CD4-positive, alpha-beta T cell (primary cell): Measurements from ENCODE around the gene LPO. TPM values are rescaled to one million over a fixed set of nuclear protein-coding genes. Genes with fewer than 3 reads are reported as not detected.

Experiments
- ATAC-seq: fragments of 200-7000 bp; cut with Tn5 transposase; one replicate; pipeline ENCODE4 v1.10.0; 2022; ENCODE audit warnings: mild to moderate bottlenecking; ENCODE audit not compliant: poor library complexity
- CTCF ChIA-PET: fragments of 350-600 bp; sonication (Branson Sonifier 250); formaldehyde crosslinking; loops from one replicate; lab custom pipeline; 2021; ENCODE audit warnings: antibody characterized with exemption, inconsistent platforms; lab: Charles Lee
- POLR2A ChIA-PET: fragments of 350-600 bp; sonication (Branson Sonifier 250); formaldehyde crosslinking; loops from one replicate; lab custom pipeline; 2021; ENCODE audit warnings: antibody characterized with exemption, inconsistent platforms; lab: Charles Lee
- DNase-seq, 14 experiments: peaks; one replicate each; pipeline ENCODE4 v3.0.0-alpha.2; 2013 to 2020; ENCODE audit warnings: mixed read lengths in 2 of 14
- H3K27ac ChIP-seq, 2 donors: one replicate each; pipeline versions ENCODE4 v1.5.1 to v1.7.0; 2013; ENCODE audit warnings: low read length in 2 of 2, low read depth in 1 of 2, mild to moderate bottlenecking in 1 of 2
- H3K27me3 ChIP-seq, 2 experiments: 1 replicate in 1 of 2; 2 replicates in 1 of 2; pipeline versions ENCODE4 v1.6.1 to v1.7.0; 2013; ENCODE audit warnings: low read length in 2 of 2, control low read depth in 1 of 2, mild to moderate bottlenecking in 1 of 2, moderate library complexity in 1 of 2; ENCODE audit not compliant: insufficient read depth in 2 of 2, control insufficient read depth in 1 of 2
- H3K36me3 ChIP-seq: one replicate; pipeline ENCODE4 v1.6.1; 2013; ENCODE audit warnings: low read length, control low read depth; ENCODE audit not compliant: insufficient read depth
- H3K4me1 ChIP-seq: one replicate; pipeline ENCODE4 v1.6.1; 2013; ENCODE audit warnings: low read length, control low read depth; ENCODE audit not compliant: insufficient read depth
- H3K4me3 ChIP-seq: one replicate; pipeline ENCODE4 v1.5.1; 2013; ENCODE audit warnings: mild to moderate bottlenecking, low read length, moderate library complexity
- H3K9me3 ChIP-seq, 2 experiments: 1 replicate in 1 of 2; 2 replicates in 1 of 2; pipeline versions ENCODE4 v1.6.1 to v1.7.0; 2013; ENCODE audit warnings: low read length in 2 of 2, mild to moderate bottlenecking in 2 of 2, control low read depth in 1 of 2, moderate library complexity in 1 of 2; ENCODE audit not compliant: control insufficient read depth in 1 of 2, insufficient read depth in 1 of 2
- H3K27ac Mint-ChIP-seq: one replicate; pipeline ENCODE4 v1.8.0; 2020; ENCODE audit warnings: mixed read lengths
- H3K27me3 Mint-ChIP-seq: one replicate; pipeline ENCODE4 v1.8.0; 2021; ENCODE audit warnings: mixed read lengths
- H3K36me3 Mint-ChIP-seq: one replicate; pipeline ENCODE4 v1.8.0; 2021; ENCODE audit warnings: low read depth, mixed read lengths
- H3K4me1 Mint-ChIP-seq: one replicate; pipeline ENCODE4 v1.8.0; 2021; ENCODE audit warnings: low read depth, mixed read lengths
- H3K4me3 Mint-ChIP-seq: one replicate; pipeline ENCODE4 v1.8.0; 2020; ENCODE audit warnings: mild to moderate bottlenecking, mixed read lengths
- H3K9me3 Mint-ChIP-seq: one replicate; pipeline ENCODE4 v1.8.0; 2020; ENCODE audit warnings: mixed read lengths
- CTCF ChIP-seq: fragments of 200-600 bp; IDR thresholded peaks from one replicate; pipeline ENCODE4 v1.8.0; 2022; ENCODE audit warnings: antibody characterized with exemption, mild to moderate bottlenecking
- intact Hi-C, 2 experiments: fragments of 100-400 bp; cut with DNase I in 1 of 2; cut with micrococcal nuclease in 1 of 2; formaldehyde crosslinking; loops; one replicate each; pipeline versions ENCODE4 v1.15.1 to v1.9.0; 2023 to 2025; cut with DNase I, micrococcal nuclease
- total RNA-seq, 174 experiments: library from RNA in 2 of 174; stranded (reverse) in 2 of 174; gene quantifications; one replicate each; pipeline ENCODE4 v1.2.3 and lab custom pipeline; 2021 to 2026

Gene LPO
- total RNA-seq, 2 experiments from 2014 or later: not detected

GRCh38 chr17:58242171-58242784, 3.9 kb downstream of the LPO start:
- Mint-ChIP-seq H3K27me3 (peaks cover 65% of the 10 kb centered on the region), H3K36me3 (no peaks in the 10 kb centered on the region), H3K27ac (no peak overlapping the region), H3K4me1 (no peaks in the 10 kb centered on the region), H3K9me3 (no peaks in the 10 kb centered on the region), H3K4me3 (no peak overlapping the region)
- Histone ChIP-seq H3K4me1 (no peaks in the 10 kb centered on the region), H3K27ac (no peak overlapping the region), H3K4me3 (no peak overlapping the region), H3K27me3 (peaks cover 12 to 13% of the 10 kb centered on the region in 2 experiments), H3K36me3 (no peaks in the 10 kb centered on the region), H3K9me3 (no peaks in the 10 kb centered on the region)
- TF ChIP-seq CTCF: no peak
- ChIA-PET POLR2A (interaction anchor here (0.7 kb wide), 1 partner anchor 23 kb away, joined by 3 read pairs; the partner anchor contains the start of gene MKS1), CTCF (no interaction called here)
- DNase-seq: no peak
- ATAC-seq: no peak
- intact Hi-C loops: no loop called here

- H3K4me1 Mint-ChIP-seq: peaks cover 5% of the 10 kb centered on the region
- Histone ChIP-seq H3K36me3 (no peaks in the 10 kb centered on the region), H3K4me3 (no peak overlapping the region), H3K27me3 (peaks cover 13 to 16% of the 10 kb centered on the region in 2 experiments), H3K4me1 (peaks cover 17% of the 10 kb centered on the region), H3K9me3 (no peaks in the 10 kb centered on the region), H3K27ac (no peak overlapping the region)
- intact Hi-C loops: loop anchor here in 1 of 2 experiments (5.0 kb wide), 1 partner anchor 172 kb away; the partner anchor contains the start of gene RNF43
- no peak overlapping the region for H3K27ac Mint-ChIP-seq
- no peaks in the 10 kb centered on the region for H3K9me3 Mint-ChIP-seq
- ATAC-seq (no peak), DNase-seq (no peak)
- ChIA-PET POLR2A (no interaction called here), CTCF (no interaction called here)
- no peaks in the 10 kb centered on the region for H3K36me3 Mint-ChIP-seq
- TF ChIP-seq CTCF: no peak
- H3K4me3 Mint-ChIP-seq: no peak overlapping the region
- peaks cover 50% of the 10 kb centered on the region for H3K27me3 Mint-ChIP-seq
Measured at GRCh38 chr17:58244963-58245362, 6.6 kb downstream of the LPO start.

GRCh38 chr17:58245428-58246103, 7.2 kb downstream of the LPO start:
- Histone ChIP-seq H3K4me1 (peaks cover 18% of the 10 kb centered on the region), H3K27ac (no peak overlapping the region), H3K36me3 (no peaks in the 10 kb centered on the region), H3K27me3 (peaks cover 13 to 16% of the 10 kb centered on the region in 2 experiments), H3K9me3 (no peaks in the 10 kb centered on the region), H3K4me3 (no peak overlapping the region)
- peaks cover 52% of the 10 kb centered on the region for H3K27me3 Mint-ChIP-seq
- TF ChIP-seq CTCF: no peak
- ChIA-PET CTCF (no interaction called here), POLR2A (no interaction called here)
- H3K4me3 Mint-ChIP-seq: no peak overlapping the region
- ATAC-seq: no peak
- H3K9me3 Mint-ChIP-seq: no peaks in the 10 kb centered on the region
- no peak for DNase-seq
- no peaks in the 10 kb centered on the region for H3K36me3 Mint-ChIP-seq
- peaks cover 11% of the 10 kb centered on the region for H3K4me1 Mint-ChIP-seq
- H3K27ac Mint-ChIP-seq: no peak overlapping the region
- intact Hi-C loops: loop anchor here in 1 of 2 experiments (5.0 kb wide), 1 partner anchor 172 kb away; the partner anchor contains the start of gene RNF43
